NCI-H345 treated with DMSO at 0.1 percent for 48 hours (cell line): ENCODE results near the gene SYTL1.

Experiments used
- DNase-seq: peaks from one replicate; lab custom pipeline; 2025; ENCODE audit not compliant: unreplicated experiment; lab: John Stamatoyannopoulos, UW

Gene SYTL1

DNA sequence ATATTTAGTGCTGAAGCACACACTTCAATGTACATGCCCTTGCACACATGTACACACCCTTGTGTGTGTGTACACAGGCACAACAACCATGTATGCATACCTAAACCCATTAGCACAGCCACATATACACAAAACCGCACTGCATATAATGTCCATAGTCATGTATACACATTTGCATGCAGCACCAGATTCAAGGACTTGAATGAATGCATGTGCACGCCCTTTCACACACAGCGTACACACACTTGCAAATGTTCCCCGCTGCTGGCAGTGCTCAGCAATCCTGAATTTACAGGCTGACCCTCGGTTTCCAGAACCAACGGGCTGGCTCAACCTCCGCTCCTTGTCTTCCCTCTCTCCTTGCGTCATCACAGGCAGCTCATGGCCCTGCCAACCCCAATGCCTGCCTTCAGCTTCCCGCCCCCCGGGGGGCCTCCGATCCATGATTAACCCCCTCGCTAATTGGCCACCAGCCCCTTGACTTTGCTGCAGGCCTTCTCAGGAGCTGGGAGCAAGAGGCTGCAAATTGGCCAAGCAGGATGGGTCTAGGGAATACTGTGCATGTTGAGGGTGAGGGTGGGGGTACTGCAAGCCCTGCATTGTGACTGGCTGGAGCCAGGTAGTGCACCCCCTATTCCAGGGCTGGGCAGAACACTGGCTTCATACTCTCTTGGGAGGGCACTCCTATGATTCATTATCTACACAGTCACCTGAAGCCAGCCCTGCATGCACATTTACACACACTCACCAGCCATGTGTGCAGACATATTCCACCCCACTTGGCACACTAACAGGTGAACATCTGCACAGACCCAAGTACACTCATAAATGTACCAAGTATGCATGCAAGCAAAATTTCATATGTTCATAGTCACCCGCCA is 58.5 kb downstream of the SYTL1 start:
- DNase-seq: no peak

DNA sequence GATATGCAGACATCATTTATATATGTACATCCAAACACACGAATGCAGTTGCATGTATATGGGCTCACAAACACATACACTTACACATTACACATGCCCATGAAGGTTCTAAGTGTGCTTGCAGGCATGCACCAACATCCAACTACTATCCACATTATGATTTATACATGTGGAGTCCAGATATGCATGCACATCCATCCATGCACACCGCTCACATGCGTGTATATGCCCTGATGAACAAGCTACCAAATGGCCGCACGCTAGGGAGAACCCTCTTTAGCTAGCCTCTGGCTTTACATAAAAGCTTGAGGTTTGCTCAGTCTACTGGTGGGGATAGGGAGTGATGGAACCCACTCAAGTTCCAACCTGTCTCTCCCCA is 59.1 kb downstream of the SYTL1 start:
- DNase-seq: no peak

DNA sequence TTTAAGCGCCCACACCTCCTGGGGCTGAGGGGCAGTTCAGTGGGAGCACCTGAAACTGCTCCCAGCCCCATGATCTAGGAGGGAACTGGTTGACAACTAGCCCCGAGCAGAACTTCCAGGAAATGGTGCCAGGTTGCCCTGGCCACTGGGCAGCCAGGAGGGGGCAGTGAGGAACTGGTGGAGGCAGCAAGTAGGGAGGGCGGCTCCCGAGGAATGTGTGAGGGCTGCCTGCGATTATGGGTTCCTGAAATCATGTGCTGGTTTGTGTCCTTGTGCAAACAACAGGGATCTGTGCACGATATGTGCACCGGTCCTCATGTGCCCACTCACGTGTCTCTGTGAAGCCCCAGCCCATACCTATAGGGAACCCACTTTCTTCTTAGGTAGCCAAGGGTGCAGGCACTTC is 60.5 kb downstream of the SYTL1 start:
- DNase-seq: no peak

DNA sequence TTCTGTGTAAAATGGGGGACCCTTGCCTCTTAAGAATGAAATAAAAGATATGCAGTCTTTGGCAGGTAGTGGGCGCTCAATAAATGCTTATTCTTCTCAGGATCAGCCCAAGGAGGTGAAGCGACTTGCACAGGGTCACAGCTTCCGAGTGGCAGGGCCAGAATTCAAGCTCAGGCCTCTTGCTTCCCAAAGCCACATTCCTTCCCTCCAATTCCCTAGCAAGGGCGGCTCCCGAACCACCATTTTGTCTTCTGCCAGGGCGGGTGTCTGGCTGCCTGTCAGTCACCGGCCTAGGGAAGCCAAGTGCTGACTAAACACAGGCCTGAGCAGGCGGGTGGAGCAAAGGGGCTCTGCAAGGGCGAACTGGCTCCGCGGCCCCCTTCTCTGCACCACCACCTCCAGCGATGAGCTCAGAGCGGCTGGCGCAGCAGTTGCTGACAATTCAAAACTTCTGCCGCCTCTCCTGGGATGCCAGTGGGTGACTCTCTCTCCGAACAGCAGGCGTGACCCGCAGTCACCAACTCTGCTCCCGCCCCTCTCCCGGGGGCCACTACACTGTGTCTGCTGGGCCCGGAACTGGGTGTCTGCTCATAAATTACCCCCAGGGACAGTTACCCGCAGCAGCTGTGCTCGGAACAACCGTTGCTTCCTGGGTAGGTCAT is 61.4 kb downstream of the SYTL1 start:
- DNase-seq: no peak
